Mucosa of rectum (tissue), 2 donors: Measurements from ENCODE around the gene ZNF597.

Experiments
- H3K27ac ChIP-seq, 2 donors: one replicate each; pipeline ENCODE4 v1.7.0; 2013; ENCODE audit warnings: inconsistent platforms in 2 of 2, low read depth in 2 of 2, low read length in 2 of 2
- H3K27me3 ChIP-seq, 2 donors: one replicate each; pipeline ENCODE4 v1.7.0; 2013; ENCODE audit warnings: low read length in 2 of 2; ENCODE audit not compliant: control insufficient read depth in 2 of 2, insufficient read depth in 2 of 2
- H3K36me3 ChIP-seq, 2 donors: one replicate each; pipeline ENCODE4 v1.7.0; 2013; ENCODE audit warnings: low read length in 2 of 2; ENCODE audit not compliant: control insufficient read depth in 2 of 2, insufficient read depth in 2 of 2
- H3K4me1 ChIP-seq, 2 donors: one replicate each; pipeline ENCODE4 v1.7.0; 2013; ENCODE audit warnings: low read length in 2 of 2, mild to moderate bottlenecking in 1 of 2; ENCODE audit not compliant: control insufficient read depth in 2 of 2, insufficient read depth in 2 of 2
- H3K4me3 ChIP-seq, 2 donors: one replicate each; pipeline ENCODE4 v1.7.0; 2013; ENCODE audit warnings: low read length in 2 of 2
- H3K9ac ChIP-seq, 2 donors: one replicate each; pipeline ENCODE4 v1.7.0; 2013; ENCODE audit warnings: low read length in 2 of 2, low read depth in 1 of 2, mild to moderate bottlenecking in 1 of 2
- H3K9me3 ChIP-seq, 2 donors: one replicate each; pipeline ENCODE4 v1.7.0; 2013; ENCODE audit warnings: low read length in 2 of 2; ENCODE audit not compliant: control insufficient read depth in 2 of 2
- donor health status: healthy.
- donor health status: Normal muscosa, but diverticular disease.

Gene ZNF597

DNA sequence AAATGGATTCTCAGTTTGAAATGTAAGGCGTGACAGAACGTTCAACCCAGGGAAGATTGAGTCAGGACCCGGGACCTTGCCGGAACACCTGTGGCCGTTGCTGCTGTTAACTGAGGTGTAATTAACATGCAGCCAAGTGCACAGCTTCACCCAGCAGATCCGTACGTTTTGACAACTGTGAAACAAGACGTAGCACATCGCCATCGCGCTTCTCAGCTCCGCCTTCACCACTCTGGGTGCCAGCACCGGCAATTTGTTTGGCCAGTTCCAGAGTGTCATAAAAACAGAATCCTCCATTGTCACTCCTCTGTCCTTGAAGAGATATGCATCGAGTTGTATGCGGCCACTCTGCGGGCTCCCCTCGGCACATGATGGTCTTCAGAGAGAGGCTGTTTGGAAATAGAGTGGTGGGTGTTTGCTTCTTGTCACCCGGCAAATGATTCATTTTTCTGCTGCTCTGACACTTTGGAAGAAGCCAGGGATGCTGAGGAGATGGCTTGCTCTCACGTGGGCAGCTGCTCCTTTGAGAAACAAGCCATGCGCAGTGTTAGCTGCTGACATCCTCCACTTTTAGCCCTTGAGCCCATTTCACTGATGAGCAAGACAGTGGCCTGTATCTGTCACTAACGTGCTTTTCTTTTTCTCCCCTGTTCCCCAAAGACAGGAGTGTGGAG, 22.7 kb upstream of the ZNF597 start:
- Histone ChIP-seq H3K4me3 (no peak overlapping the region), H3K27ac (no peak overlapping the region), H3K9ac (no peak overlapping the region), H3K4me1 (peaks cover 8 to 10% of the 10 kb centered on the region in 2 donors), H3K27me3 (no peaks in the 10 kb centered on the region), H3K9me3 (no peaks in the 10 kb centered on the region), H3K36me3 (peaks cover 8 to 28% of the 10 kb centered on the region in 2 donors)

DNA sequence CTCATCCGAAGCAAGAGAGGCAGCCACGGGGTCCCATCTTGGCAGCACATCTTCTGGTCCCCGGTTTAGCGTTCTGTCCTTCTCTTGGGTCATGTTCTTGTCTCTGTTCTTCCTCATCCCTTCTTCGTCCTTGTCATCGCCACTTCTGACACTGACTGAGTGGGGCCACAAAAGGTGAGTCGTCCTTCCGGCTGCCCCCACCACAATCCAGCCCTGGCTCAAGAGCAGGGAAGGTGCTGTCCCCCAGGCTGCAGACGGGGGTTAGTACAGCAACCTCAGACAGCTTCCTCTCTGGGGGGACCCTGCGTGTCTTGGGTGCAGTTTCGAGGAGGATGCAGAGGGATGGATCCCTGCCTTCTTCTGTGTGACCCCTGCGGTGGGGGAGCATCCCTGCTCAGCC, 22.0 kb upstream of the ZNF597 start:
- no peak overlapping the region for H3K9ac ChIP-seq

DNA sequence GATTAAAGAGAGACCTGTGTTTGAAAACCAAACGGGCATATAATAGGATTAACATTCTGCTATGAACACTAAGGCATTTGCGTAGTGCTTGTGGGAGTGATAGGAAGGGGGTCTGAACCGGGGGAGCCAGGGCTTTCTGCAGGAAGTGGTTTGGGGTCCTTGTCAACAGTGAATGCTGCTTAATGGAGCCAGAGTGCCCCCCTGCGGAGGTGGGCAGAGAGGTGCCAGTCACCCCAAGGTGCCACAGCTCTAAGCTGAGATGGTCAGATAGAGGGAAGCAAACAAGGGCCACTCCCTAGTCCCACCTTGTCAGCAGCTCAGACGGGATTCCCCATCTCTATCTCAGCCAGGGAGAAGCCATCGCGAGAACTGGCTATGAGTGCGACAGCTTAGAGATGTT, 17.8 kb upstream of the ZNF597 start:
- Histone ChIP-seq H3K9ac (no peak overlapping the region), H3K27ac (no peak overlapping the region), H3K36me3 (peaks cover 5 to 11% of the 10 kb centered on the region in 2 donors), H3K9me3 (no peaks in the 10 kb centered on the region), H3K4me1 (peaks cover 36 to 49% of the 10 kb centered on the region in 2 donors), H3K27me3 (no peaks in the 10 kb centered on the region), H3K4me3 (no peak overlapping the region)

More for the DNA sequence above, 22.0 kb upstream of the ZNF597 start:
- H3K36me3 ChIP-seq, result peaks cover 8 to 31% of the 10 kb centered on the region in 2 donors
- H3K4me3 ChIP-seq, result no peak overlapping the region
- no peaks in the 10 kb centered on the region for H3K9me3 ChIP-seq
- peaks cover 11 to 18% of the 10 kb centered on the region in 2 donors for H3K4me1 ChIP-seq
- H3K27me3 ChIP-seq, result no peaks in the 10 kb centered on the region
- no peak overlapping the region for H3K27ac ChIP-seq

DNA sequence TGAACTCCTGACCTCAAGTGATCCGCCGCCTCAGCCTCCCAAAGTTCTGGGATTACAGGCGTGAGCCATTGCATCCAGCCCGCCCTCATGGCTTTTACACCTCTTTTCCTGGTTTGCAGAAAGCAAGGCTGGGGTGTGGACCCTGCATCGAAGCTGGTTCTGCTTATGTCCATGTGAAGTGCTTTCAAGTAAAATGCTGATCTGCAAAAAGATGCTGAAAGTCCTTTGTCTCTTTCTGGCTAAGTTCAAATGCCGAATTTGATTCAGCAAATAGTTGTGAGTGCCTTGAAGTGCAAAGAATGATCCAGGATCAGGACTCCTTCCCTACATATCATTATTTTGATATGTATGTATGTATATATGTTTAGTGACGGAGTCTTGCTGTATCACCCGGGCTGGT, 17.3 kb upstream of the ZNF597 start:
- no peaks in the 10 kb centered on the region for H3K27me3 ChIP-seq
- no peaks in the 10 kb centered on the region for H3K9me3 ChIP-seq
- H3K4me3 ChIP-seq, result peak overlapping the region in 1 of 2 donors; percentile 16
- peaks cover 0 to 5% of the 10 kb centered on the region in 2 donors for H3K36me3 ChIP-seq
- peaks cover 39 to 51% of the 10 kb centered on the region in 2 donors for H3K4me1 ChIP-seq
- H3K9ac ChIP-seq, result no peak overlapping the region
- H3K27ac ChIP-seq, result no peak overlapping the region

DNA sequence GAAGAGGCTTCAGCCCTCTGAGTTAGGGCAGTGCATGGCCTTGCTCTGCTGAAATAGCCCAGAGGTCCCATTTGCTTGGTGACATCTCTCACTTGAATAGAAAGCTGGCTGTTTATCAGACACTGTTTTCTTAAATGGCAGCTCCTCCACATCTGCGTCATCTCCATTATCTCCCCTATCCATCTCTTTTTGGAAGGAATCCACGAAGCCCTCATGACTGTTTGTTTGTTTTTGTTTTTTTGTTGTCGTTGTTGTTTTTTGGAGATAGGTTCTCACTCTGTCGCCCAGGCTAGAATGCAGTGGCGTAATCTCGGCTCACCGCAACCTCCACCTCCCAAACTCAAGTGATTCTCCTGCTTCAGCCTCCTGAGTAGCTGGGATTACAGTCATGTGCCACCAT, 16.8 kb upstream of the ZNF597 start:
- Histone ChIP-seq H3K36me3 (peaks cover 0 to 2% of the 10 kb centered on the region in 2 donors), H3K27me3 (no peaks in the 10 kb centered on the region), H3K4me1 (peaks cover 39 to 51% of the 10 kb centered on the region in 2 donors), H3K4me3 (peak overlapping the region; percentile 88 to 94), H3K27ac (peak overlapping the region in 1 of 2 donors; percentile 97), H3K9me3 (no peaks in the 10 kb centered on the region), H3K9ac (peak overlapping the region in 1 of 2 donors; percentile 18)

DNA sequence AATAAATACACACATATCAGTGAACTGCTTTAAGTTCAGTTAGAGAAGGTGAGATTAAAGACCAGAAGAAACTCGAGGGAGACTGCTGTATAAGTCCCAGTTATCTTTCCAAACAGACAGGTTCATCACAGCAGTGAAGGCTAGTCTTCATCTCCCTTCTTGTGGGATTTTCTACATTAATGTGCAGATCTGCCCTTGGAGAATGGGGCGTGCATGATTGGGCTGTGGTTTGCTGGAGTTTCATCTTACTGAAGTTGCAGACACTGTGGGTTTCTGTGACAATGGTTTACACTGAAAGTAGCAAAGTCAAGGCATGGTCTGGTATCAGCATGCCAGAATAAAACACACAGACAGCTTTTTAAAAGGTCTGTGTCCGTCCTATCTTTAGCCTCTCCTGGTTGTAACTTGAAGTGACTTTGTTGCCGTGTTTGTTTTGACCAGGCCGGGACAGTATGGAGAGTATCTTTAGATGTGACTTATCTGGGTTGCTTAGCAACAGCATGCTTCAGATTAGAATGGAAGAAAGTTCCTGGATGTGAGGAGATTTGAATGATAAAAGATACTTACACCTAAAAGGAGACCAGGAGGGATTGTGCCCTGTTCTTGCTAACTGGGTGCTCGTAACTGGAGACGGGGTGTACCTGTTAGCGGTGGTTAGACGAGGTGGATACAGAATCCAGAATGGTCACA, 16.2 kb upstream of the ZNF597 start:
- peaks cover 0 to 2% of the 10 kb centered on the region in 2 donors for H3K36me3 ChIP-seq
- H3K4me1 ChIP-seq, result peaks cover 39 to 51% of the 10 kb centered on the region in 2 donors
- H3K4me3 ChIP-seq, result peak overlapping the region; percentile 88 to 94
- H3K9ac ChIP-seq, result peak overlapping the region; percentile 18 to 97
- H3K27me3 ChIP-seq, result no peaks in the 10 kb centered on the region
- peak overlapping the region; percentile 97 to 98 for H3K27ac ChIP-seq
- H3K9me3 ChIP-seq, result no peaks in the 10 kb centered on the region

DNA sequence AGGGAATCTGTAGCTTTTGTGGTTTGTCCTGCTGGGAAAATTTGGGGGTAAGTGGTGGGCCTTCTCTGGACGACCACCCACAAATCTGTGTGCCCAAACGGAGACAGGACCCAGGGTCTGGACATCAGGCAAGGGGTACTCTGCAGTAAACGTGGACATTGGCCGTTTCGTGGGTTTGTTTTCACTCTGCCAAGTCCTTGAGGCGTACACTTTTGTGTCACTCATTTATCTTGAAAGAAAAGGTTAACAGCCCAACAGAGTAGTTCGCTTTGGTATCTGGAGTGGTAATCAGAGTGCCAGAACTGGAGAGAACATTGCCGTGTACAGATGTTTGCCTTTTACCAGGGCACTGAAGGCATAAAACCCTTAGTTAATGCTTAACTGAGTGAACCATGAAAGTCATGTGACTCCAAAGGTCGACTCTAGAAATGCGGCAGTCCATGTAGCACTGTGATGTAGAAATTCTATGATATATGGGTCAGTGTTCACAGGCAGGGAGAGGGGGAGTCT, 15.6 kb upstream of the ZNF597 start:
- peaks cover 35 to 51% of the 10 kb centered on the region in 2 donors for H3K4me1 ChIP-seq
- H3K27ac ChIP-seq, result peak overlapping the region; percentile 97 to 98
- H3K4me3 ChIP-seq, result peak overlapping the region; percentile 88 to 94
- H3K9me3 ChIP-seq, result no peaks in the 10 kb centered on the region
- H3K36me3 ChIP-seq, result peaks cover 0 to 2% of the 10 kb centered on the region in 2 donors
- H3K27me3 ChIP-seq, result no peaks in the 10 kb centered on the region
- peak overlapping the region; percentile 97 for H3K9ac ChIP-seq

DNA sequence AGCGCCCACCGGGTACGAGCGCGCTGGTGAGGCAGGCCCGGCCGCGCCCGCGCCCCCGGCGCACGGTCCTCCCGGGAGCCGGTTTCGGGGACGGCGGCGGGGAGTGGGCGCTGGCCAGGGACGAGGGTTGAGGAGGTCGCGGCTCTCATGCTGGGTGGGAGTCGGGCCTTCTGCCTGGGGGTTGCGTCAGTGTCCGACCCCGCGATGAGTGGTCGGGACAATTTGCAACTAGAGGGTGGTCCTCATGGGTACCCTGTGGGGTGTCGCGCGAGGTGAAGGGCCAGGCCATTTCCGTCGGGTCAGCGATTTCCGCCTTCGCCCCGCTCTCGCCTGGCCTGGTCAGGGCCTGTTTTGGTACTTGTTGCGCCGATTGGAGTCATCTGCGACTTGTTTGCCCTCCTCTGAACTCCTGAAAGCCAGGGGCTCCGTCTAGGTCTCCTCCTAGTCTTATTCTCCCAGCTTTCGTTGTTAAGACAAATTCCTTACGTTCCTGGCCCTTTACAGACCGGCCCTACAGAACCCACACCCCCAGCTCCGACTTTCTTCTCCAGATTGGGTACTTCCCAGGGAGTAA, 15.1 kb upstream of the ZNF597 start:
- H3K9me3 ChIP-seq, result no peaks in the 10 kb centered on the region
- H3K27ac ChIP-seq, result peak overlapping the region; percentile 97 to 98
- H3K4me3 ChIP-seq, result peak overlapping the region; percentile 88 to 94
- peaks cover 35 to 51% of the 10 kb centered on the region in 2 donors for H3K4me1 ChIP-seq
- H3K9ac ChIP-seq, result peak overlapping the region; percentile 97
- peaks cover 0 to 2% of the 10 kb centered on the region in 2 donors for H3K36me3 ChIP-seq
- H3K27me3 ChIP-seq, result no peaks in the 10 kb centered on the region

DNA sequence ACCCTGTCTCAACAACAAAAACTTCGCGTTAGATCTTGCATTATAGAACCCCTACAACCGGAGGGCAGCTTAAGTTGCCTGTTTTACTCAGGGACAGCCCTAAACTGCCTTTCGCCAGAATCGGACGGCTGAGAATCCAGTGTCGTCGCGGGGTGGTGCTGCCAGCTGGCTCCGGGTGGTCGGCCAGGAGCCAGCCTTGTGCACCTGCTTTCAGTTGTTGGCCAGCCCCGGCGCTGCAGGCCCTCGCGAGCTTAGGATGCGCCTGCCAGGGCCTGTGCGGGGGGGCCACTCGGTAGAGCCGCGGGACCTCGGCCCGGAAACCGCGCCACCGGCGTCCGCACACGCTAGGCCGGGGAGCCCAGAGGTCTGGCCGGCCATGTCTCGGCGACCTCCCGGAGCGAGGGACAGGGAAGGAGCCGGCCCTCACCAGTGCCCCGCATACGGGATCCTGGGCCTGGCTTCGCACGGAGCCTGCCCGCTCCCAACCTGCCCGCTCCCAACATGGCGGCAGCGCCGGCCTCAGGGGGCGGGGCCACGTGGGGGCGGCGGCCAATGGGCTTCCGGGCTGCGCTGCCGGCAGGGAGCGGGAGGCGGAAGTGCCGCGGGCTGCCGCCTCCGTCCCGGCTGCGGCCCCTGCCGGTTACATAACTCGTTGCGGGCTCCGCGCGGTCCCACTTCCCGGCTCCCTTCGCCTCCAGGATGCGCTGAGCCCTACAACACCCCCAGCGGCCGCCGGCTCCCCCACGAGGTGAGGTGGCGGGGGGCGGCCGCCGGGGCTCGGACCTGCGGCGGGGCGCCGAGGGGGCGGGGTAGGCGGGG, 14.3 kb upstream of the ZNF597 start:
- peak overlapping the region; percentile 83 to 97 for H3K9ac ChIP-seq
- H3K36me3 ChIP-seq, result peaks cover 0 to 2% of the 10 kb centered on the region in 2 donors
- H3K4me1 ChIP-seq, result peaks cover 35 to 51% of the 10 kb centered on the region in 2 donors
- H3K4me3 ChIP-seq, result peak overlapping the region; percentile 88 to 94
- H3K27ac ChIP-seq, result peak overlapping the region; percentile 97 to 98
- no peaks in the 10 kb centered on the region for H3K9me3 ChIP-seq
- H3K27me3 ChIP-seq, result no peaks in the 10 kb centered on the region
